ENCODE measurements around the gene ATP5MC3. TPM values are rescaled to one million over a fixed set of nuclear protein-coding genes. Genes with fewer than 3 reads are reported as not detected.
"Not testable (repeated sequence)": the region's sequence is repeated elsewhere in the genome, so short reads cannot be mapped to it uniquely, and the experiment has no call there.

ATP5MC3 gene
- 1,232 TPM for total RNA-seq
- long read RNA-seq, full-length matches to known transcripts = 593 of 620 reads
- long read RNA-seq, partial matches to known transcripts = 14 of 620 reads
- long read RNA-seq, other reads (novel, unspliced or antisense) = 13 of 620 reads

DNA sequence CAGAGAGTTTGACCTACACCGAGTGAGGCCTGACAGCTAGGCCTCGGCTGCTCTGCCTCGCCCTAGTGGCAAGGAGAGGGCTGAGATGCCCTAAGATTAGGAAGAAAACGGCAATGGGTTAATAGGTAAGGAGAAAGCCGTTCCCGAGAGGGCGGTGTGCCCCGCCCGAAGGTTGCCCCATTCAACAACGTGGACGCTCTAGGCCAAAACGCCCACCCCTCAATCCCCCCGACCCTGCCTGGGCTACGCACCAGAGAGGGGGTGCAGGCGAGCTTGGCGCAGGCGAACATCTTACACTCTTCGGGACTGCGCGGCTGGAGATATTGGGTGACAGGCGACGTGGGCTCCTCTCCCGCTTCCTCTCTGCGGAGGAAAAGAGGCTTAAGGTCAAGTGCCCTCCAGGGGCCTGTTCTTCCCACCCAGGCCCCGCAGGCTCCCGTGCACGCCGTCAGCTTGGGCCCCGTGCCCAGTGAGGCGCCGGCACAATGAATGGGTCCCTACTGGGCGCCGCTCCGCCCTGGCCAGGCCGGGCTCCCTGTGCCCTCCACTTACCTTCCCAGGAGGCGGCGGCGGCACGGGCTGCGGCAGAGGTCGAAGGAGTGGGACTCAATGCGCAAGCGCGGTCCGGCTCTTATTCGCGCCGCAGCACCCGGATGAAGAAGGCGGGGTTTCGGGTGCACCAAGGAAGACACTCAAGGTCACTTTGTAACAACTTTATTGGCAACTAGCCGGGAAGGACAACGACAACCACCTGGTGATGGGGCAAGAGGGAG lies at the start of gene ATP5MC3:
ATP5MC3 (minus strand) TSS at position 607 of the 773 bp plus-strand sequence; CDS start at position 290, 317 bp downstream.
- peak; percentile 98 for ATAC-seq
- DNase-seq (ENCODE audit: missing footprints) = peak; percentile 99
- intact Hi-C loops (cut with DNase I) = loop anchor here (1.0 to 5.0 kb wide), 2 partner anchors 13 to 69 kb away; partner anchors contain the start of gene ATF2

DNA sequence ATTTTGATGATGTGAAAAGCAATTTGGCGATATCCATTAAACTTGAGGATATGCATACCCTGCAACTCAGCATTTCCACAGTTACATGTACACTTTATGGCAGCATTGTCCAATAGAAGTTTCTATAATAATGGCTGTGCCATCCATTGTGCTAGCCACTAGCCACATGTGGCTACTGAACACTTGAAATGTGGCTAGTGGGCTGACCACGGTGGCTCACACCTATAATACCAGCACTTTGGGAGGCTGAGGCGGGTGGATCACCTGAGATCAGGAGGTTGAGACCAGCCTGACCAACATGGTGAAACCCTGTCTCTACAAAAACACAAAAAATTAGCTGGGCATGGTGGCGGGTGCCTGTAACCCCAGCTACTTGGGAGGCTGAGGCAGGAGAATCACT lies 47.1 kb upstream of the ATP5MC3 start:
- DNase-seq (ENCODE audit: missing footprints); intact Hi-C loops (cut with DNase I); ATAC-seq: not testable (repeated sequence)

DNA sequence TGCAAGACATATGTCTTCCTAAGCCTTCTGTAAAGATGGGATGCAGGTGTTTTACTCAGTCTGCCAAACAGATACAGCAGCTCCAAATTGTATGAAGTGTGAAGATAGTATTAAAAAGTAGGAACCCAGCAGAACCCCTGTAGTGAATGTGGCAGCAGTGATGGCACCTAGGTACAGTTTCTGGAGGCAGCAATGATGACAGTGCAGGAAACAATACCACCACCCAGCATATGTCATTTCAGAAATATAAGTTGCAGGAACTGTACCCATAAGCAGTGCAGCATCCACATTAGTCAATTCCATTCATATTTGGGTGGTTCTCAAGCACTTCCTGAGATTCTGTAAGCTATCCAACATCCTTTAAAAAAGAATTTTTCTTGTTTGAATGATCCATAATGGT lies 46.7 kb upstream of the ATP5MC3 start:
- intact Hi-C loops (cut with DNase I) = no loop called here
- ATAC-seq (no peak), DNase-seq (ENCODE audit: missing footprints) (no peak)

DNA sequence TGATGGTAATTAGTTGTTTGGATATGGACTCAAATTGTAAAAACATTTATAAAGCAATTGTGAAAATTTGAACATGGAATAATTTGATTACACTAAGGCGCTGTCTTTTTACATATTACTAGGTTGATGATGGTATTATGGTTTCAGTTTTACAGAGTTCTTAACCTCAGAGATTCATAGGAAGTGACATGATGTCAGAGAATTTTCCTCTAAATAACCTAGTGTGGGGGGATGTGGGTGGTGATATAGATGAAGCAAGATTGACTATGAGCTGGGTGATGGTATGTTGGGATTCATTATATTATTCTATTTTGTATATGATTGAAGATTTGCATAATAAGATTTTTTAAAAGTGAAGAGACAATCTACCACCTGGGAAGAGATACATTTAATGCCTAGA lies 45.9 kb upstream of the ATP5MC3 start:
- no peak for ATAC-seq
- intact Hi-C loops (cut with DNase I) = no loop called here
- no peak for DNase-seq (ENCODE audit: missing footprints)

DNA sequence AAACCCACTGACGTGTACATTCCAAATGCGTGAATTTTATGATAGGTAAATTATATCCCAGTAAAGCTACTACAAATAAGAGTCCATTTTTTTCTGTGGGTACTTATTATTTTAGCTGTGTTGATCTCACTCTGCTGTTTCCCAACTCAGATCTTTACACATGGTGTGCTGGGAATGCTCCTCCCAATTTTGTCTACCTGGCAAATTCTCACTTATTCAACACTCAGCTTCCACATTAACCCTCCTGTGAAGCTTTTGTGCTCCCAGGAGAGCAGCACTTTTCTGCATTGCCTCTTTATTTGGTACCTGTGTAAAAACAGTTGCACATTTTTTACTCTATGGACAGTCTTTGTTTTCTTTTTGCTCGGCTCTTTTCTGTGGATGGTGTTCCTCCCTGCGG lies 38.6 kb upstream of the ATP5MC3 start:
- DNase-seq (ENCODE audit: missing footprints) (no peak), ATAC-seq (no peak)
- intact Hi-C loops (cut with DNase I) = no loop called here

DNA sequence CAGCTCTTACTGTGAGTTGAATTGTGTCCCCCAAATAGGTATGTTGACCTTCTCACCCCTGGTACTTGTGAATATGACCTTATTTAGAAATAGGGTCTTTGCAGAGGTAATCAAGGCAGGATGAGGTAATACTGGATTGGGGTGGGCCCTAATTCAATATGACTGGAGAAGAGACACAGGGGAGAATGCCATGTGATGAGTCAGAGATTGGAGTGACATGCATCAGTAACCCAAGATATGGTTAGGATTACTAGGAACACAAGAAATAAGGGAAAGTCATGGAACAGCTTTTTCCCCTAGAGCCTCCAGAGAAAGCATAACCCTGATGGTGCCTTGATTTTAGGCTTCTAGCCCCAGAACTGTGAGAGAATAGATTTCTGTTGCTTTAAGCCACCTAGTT lies 37.0 kb upstream of the ATP5MC3 start:
- DNase-seq (ENCODE audit: missing footprints) = no peak
- ATAC-seq = no peak
- intact Hi-C loops (cut with DNase I) = no loop called here

DNA sequence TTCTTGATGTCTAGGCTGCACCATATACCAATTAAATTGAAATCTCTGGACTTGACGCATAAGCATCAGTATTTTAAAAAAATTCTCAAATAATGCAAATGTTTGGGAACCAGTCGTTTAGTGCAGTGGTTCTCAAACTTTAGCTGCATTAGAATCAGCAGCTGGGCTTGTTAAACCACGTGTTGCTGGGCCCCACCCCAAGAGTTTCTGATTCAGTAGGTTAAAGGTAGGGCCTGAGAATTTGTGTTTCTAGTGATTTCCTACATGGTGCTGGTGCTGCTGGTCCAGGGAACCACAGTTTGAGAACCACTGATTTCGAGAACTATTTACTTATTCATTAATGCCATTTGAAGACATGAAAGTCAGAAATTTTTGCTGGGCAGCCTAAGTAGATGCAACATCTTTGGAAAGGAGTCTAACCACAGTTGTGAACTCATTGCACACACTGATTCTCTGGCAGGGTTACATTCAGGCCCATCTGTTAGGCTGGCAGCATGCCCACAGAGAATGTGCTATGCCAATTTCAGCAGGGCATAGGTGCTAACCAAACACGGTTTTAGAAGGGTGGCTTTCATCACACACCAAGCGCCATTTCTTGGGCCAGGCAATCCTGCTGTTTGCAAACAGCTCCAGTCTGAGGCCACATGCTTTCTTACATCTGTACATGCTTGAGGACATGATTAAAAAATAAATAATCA lies 26.4 kb upstream of the ATP5MC3 start:
- DNase-seq (ENCODE audit: missing footprints) = peak; percentile 76
- ATAC-seq = peak; percentile 86
- intact Hi-C loops (cut with DNase I) = no loop called here

DNA sequence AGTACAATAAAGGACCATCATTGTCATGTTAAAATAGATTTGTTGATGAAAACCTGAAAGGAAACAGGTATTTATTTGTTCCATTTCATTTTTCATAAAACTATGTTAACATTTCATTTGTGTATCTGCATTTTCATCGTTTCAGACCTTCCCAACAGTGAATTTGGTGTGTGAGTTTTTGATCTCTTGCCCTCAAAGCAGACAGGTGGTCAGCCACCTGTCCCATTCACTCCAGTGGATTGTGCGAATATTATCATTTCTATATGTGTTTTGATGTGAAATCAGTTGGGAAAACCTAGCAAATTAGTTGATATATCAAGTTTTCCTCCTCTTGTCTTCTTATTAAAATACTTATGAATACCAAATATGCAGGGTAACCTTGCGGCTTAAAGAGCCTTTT lies 25.4 kb upstream of the ATP5MC3 start:
- no peak for ATAC-seq
- intact Hi-C loops (cut with DNase I) = no loop called here
- DNase-seq (ENCODE audit: missing footprints) = no peak

DNA sequence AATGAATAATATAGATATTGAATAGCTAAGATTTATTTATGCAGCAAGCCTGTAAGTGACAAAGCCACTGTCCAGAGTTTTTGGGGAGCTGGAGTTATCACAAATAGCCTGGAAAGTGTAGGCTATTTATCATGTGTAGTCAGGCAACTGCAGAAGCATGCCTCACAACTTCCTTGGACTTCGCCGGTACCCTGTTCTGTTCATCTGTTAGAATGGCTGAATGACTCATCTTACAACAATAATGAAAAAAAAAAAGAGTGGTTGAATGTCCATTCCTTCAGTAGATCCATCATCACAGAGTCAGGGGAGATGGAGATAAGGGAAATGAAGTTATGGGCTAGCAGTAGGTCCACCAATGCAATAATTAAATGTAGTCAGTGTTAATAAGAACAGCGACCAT lies 24.0 kb upstream of the ATP5MC3 start:
- DNase-seq (ENCODE audit: missing footprints) = no peak
- ATAC-seq = no peak

DNA sequence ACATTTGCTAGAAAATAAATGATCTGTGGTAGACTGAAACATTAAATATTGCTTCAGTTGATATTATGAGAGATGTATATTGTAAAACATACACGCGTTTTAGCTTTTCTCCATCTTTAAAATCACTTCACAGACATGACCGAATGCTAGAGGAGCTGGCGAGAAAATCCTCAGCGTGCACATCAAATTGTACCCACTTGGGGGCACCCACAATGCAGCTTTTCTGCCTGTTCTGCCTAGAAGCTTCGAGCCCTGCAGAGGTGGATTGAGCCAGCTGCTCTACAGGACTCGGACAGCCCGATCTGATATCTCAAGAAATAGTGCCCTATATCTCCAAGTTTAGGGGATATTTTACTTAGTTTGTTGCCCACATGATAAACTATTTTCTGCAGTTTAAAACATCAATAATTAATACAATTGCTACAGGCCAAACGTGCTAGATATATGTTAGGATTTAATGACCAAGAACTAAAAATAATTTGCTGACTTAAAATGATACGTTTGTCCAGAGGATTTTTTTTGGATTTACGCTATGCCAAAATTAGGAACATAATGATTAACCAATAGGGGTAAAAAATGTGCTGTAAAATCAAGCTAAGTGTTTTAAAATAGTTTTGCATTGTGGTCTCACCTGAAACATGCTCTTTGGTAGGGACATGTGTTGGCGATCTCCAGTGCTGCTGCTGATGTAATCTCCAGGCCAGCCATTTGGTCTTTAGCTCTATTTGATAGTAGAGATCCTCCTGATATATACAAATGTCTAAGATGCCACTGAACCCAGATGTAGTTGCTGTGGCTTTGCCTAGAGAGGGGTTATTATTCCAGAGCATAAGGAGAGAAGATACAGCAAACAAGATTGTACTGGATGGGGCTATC lies 22.3 kb upstream of the ATP5MC3 start:
- no peak for DNase-seq (ENCODE audit: missing footprints)
- ATAC-seq = peak; percentile 58

More for the DNA sequence above, 24.0 kb upstream of the ATP5MC3 start:
- intact Hi-C loops (cut with DNase I) = no loop called here

DNA sequence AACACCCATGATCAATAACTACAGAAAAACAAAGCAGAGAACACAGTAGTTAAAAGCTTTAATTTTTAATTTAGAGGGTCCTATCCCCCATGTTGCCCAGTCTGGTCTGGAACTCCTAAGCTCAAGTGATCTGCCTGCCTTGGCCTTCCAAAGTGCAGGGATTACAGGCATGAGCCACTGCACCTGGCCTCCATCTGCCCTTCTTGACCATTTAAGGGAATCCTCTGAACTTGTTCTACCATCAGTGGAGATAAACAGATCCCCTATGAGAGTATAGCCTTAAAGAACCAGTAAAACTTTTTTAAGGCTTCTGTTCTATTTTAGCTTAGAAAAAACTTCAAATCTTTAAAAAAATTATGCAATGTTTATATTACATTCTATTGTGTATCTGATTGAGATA lies 13.5 kb upstream of the ATP5MC3 start:
- ATAC-seq = no peak
- no peak for DNase-seq (ENCODE audit: missing footprints)
- intact Hi-C loops (cut with DNase I) = no loop called here

More for the DNA sequence above, 22.3 kb upstream of the ATP5MC3 start:
- intact Hi-C loops (cut with DNase I) = loop anchor here (2.0 kb wide), 1 partner anchor 79 kb away; no protein-coding TSS in a partner anchor

DNA sequence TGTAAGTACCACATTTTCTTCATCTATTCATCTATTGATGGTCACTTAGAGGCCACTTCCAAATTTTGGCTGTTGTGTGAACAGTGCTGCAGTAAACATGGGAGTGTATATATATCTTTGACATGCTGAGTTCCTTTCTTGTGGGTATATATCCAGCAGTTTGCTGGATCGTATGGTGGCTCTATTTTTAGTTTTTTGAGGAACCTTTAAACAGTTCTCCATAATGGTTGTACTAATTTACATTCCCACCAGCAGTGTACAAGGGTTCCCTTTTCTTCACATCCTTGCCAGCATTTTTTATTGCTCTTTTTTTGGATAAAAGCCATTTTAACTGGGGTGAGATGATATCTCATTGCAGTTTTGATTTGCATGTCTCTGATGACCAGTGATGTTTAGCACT lies 7.3 kb upstream of the ATP5MC3 start:
- DNase-seq (ENCODE audit: missing footprints) (no peak), ATAC-seq (no peak)
- intact Hi-C loops (cut with DNase I) = no loop called here

DNA sequence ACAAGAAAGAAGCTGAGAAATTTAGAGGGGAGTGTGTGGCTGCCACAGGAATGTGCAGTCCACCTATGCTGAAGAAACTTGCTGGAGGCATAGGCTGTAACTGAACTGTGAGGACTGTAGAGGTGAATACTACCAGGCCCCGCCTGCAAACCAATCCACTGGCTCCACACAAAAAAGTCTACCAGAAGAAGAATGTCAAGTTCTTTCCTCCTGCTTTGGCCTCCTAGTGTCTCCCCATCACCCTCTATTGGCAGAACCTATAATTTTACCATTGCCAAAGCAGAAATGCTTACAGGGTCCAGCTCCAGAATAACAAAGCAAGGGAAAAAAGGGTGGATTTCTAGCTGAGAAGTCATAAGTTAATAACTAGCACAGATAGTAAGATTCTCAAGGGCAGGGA lies 5.9 kb upstream of the ATP5MC3 start:
- intact Hi-C loops (cut with DNase I) = no loop called here
- DNase-seq (ENCODE audit: missing footprints) (no peak), ATAC-seq (no peak)

DNA sequence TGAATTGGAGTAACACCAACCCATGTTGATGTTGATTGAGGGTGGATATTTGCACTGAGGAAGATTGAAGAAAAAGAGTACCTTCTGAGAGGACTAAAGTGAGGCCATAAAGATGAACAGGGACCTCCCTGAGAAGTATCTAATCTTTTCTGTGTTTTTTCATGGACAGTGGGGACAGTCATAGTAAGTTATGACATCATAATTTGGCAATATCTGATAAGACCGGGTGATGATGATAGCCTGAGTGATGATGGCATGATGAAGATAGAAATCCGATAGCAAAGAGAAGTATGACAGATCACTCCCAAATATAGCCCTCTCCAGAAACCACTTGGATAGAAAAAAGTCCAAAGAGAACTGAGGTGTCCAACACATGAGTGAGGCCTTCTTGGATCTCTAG lies 2.2 kb upstream of the ATP5MC3 start:
- ATAC-seq (no peak), DNase-seq (ENCODE audit: missing footprints) (no peak)
- intact Hi-C loops (cut with DNase I) = loop anchor here (5.0 kb wide), 1 partner anchor 71 kb away; no protein-coding TSS in a partner anchor

DNA sequence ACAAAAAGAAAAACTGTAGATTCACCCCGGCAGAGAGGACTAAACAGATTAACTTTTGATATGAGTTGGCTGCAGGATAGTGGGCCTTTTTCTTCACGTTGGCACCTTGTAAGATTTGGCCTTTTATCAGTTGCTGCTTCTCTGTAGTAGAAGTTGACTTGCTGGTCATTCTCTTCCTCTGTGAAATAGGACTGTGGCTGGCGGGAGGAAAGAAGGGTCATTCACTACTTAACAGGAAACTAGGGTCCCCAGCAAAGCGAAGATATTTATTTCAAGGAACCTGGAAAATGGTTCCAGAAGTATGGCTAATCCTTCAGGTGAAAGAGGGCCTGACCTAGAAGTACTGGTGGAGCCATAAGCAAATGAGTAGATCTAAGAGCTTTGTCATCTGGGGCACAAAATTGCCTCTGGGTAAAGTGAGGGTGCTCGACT lies 383 bp upstream of the ATP5MC3 start:
- no peak for DNase-seq (ENCODE audit: missing footprints)
- intact Hi-C loops (cut with DNase I) = loop anchor here (1.0 to 5.0 kb wide), 2 partner anchors 14 to 70 kb away; partner anchors contain the start of gene ATF2
- no peak for ATAC-seq

DNA sequence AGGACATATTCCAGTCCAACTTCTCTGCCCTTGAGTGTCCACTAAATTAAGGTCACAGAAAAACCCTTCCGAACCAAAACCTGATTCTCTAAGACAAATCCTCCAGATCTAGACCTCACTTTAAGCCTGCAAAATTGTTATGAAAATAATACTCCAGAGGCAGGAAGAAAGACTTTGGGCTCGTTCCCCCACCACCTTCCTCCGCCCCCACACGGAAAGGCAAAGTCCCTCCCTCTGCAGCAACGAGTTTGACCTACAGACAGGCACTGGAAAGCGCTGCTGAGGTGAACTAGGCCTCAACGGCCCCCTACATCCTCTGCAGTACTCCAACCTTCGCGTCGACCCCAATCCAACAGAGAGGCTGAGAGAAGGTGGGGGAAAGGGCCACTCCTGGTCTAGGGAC lies 808 bp downstream of the ATP5MC3 start:
- DNase-seq (ENCODE audit: missing footprints) = no peak
- intact Hi-C loops (cut with DNase I) = loop anchor here (1.0 to 5.0 kb wide), 2 partner anchors 12 to 68 kb away; partner anchors contain the start of gene ATF2
- ATAC-seq = peak; percentile 77

DNA sequence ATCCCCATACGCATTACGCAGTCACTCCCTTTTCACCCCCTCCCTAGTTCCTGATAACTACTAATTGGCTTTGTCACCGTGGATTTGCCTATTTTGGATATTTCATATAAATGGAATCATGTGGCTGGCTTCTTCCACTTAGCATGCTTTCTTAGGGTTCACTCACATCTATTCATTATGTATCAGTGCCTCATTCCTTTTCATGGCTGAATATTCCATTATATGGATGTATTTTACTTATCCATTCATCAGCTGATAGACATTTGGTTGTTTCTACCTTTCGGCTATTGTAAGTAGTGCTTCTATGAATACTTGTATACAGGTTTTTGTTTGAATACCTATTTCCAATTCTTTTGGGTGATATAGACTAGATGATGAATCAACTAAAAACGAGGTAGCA lies 4.9 kb downstream of the ATP5MC3 start:
- intact Hi-C loops (cut with DNase I) = no loop called here
- no peak for ATAC-seq
- DNase-seq (ENCODE audit: missing footprints) = no peak

DNA sequence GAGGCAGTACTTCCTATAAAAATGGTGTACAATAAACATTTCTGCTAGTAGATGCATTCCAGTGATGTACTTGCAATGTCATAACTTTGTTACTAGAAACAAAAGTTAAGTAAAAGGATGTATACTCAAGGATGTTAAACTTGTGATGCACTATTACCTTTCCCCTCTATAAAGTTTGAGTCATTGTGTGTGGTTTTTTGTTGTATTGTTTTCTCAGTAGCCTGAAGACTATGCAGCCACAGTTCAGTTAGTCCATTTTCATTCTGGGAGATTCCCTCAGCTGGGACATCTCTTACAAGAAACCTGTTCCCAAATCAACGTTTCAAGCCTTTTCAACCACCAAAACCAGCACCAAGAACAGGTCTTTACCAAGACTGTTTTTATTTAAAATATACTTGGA lies 5.6 kb downstream of the ATP5MC3 start:
- intact Hi-C loops (cut with DNase I) = no loop called here
- no peak for ATAC-seq
- DNase-seq (ENCODE audit: missing footprints) = no peak

DNA sequence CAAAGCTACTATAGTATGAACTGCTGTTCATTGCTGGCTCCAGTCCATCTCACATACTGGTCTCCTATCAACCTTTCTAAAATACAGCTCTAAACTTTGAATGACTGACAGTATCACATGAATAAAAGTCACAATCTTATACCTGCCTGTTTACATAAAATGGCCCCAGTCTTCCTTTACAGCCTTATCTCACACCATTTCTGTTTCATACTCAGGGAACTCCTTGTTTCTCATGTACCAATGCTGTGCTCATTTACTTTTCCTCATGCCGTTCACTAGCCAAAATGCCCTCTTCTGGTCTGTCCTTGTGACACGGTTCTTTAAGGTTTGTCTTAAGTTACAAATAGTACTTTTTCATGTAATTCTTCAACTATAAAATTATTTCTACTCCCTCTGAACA lies 6.2 kb downstream of the ATP5MC3 start:
- ATAC-seq = no peak

More for the DNA sequence above, 6.2 kb downstream of the ATP5MC3 start:
- no peak for DNase-seq (ENCODE audit: missing footprints)
- intact Hi-C loops (cut with DNase I) = no loop called here
